ENCODE results near the gene GGA1. TPM values are rescaled to one million over a fixed set of nuclear protein-coding genes. Genes with fewer than 3 reads are reported as not detected.
"Not testable (repeated sequence)": the region's sequence is repeated elsewhere in the genome, so short reads cannot be mapped to it uniquely, and the experiment has no call there.

The GGA1 gene
- total RNA-seq, 4 donors from 2014 or later, result 28.7 to 50.7 (median 33.9) TPM

GRCh38 chr22:37591823-37592404, 16.7 kb upstream of the GGA1 start:
- no peak for TF ChIP-seq CTCF (IDR thresholded peaks at IDR 0.05)
- DNase-seq (ENCODE audit: low spot score), result no peak
- ATAC-seq (ENCODE audit: low FRiP score), result no peak

GRCh38 chr22:37594237-37594636, 14.4 kb upstream of the GGA1 start:
- no peak for ATAC-seq (ENCODE audit: low FRiP score)

GRCh38 chr22:37599153-37599552, 9.5 kb upstream of the GGA1 start:
- ATAC-seq (ENCODE audit: low FRiP score) (no peak), DNase-seq (ENCODE audit: low spot score) (no peak)
- TF ChIP-seq CTCF (IDR thresholded peaks at IDR 0.05), result no peak

More at GRCh38 chr22:37594237-37594636, 14.4 kb upstream of the GGA1 start:
- no peak for TF ChIP-seq CTCF (IDR thresholded peaks at IDR 0.05)
- no peak for DNase-seq (ENCODE audit: low spot score)

- ATAC-seq (ENCODE audit: low FRiP score) (no peak), DNase-seq (ENCODE audit: low spot score) (no peak)
- no peak for TF ChIP-seq CTCF (IDR thresholded peaks at IDR 0.05)
These were observed 7.5 kb upstream of the GGA1 start for GRCh38 chr22:37601203-37601539.

- ATAC-seq (ENCODE audit: low FRiP score), result peak; percentile 60
- no peak for TF ChIP-seq CTCF (IDR thresholded peaks at IDR 0.05)
These were observed 6.8 kb upstream of the GGA1 start for GRCh38 chr22:37601540-37602442.

GRCh38 chr22:37602546-37603277, 5.9 kb upstream of the GGA1 start:
- not testable (repeated sequence) for DNase-seq (ENCODE audit: low spot score); ATAC-seq (ENCODE audit: low FRiP score)

More at GRCh38 chr22:37601540-37602442, 6.8 kb upstream of the GGA1 start:
- no peak for DNase-seq (ENCODE audit: low spot score)

- DNase-seq (ENCODE audit: low spot score) (no peak), ATAC-seq (ENCODE audit: low FRiP score) (no peak)
- TF ChIP-seq CTCF (IDR thresholded peaks at IDR 0.05), result no peak
These were observed 4.6 kb upstream of the GGA1 start for GRCh38 chr22:37604074-37604473.
